Measurements from ENCODE around the gene KLHL30.

- TF ChIP-seq CTCF (conservative IDR thresholded peaks at IDR 0.05; ENCODE audit: low read length) = no peak
- no peak for TF ChIP-seq EZH2phosphoT487 (IDR thresholded peaks at IDR 0.05; ENCODE audit: borderline replicate concordance, low read depth, low read length)
Measured at GRCh38 chr2:238128061-238128440, 10.4 kb upstream of the KLHL30 start.
